Astrocyte of the spinal cord (primary cell): ENCODE measurements around the gene IFT43.

Experiments used
- DNase-seq: peaks from one replicate; pipeline ENCODE4 v3.0.0; 2011; ENCODE audit warnings: low read depth, low spot score
- H3K4me3 ChIP-seq: 2 replicates; pipeline ENCODE4 v1.5.1; 2011; ENCODE audit warnings: low read depth, mild to moderate bottlenecking, low read length, moderate library complexity
- in situ Hi-C: cut with HindIII; loops from 2 replicates; pipeline ENCODE4 v1.10.0; 2017; ENCODE audit warnings: low sequenced_read_pairs
- TF ChIP-seq, protein P1 (sequence below): IDR thresholded peaks from 2 replicates; pipeline ENCODE4 v1.5.1; 2012; ENCODE audit warnings: low read depth, mild to moderate bottlenecking, low read length, inconsistent platforms

IFT43 gene

GRCh38 chr14:75993567-75994041, 8.0 kb downstream of the IFT43 start:
- no peak for DNase-seq
- TF ChIP-seq, protein P1, sequence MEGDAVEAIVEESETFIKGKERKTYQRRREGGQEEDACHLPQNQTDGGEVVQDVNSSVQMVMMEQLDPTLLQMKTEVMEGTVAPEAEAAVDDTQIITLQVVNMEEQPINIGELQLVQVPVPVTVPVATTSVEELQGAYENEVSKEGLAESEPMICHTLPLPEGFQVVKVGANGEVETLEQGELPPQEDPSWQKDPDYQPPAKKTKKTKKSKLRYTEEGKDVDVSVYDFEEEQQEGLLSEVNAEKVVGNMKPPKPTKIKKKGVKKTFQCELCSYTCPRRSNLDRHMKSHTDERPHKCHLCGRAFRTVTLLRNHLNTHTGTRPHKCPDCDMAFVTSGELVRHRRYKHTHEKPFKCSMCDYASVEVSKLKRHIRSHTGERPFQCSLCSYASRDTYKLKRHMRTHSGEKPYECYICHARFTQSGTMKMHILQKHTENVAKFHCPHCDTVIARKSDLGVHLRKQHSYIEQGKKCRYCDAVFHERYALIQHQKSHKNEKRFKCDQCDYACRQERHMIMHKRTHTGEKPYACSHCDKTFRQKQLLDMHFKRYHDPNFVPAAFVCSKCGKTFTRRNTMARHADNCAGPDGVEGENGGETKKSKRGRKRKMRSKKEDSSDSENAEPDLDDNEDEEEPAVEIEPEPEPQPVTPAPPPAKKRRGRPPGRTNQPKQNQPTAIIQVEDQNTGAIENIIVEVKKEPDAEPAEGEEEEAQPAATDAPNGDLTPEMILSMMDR, result no peak
- H3K4me3 ChIP-seq, result no peak overlapping the region
- in situ Hi-C loops, result no loop called here

DNA sequence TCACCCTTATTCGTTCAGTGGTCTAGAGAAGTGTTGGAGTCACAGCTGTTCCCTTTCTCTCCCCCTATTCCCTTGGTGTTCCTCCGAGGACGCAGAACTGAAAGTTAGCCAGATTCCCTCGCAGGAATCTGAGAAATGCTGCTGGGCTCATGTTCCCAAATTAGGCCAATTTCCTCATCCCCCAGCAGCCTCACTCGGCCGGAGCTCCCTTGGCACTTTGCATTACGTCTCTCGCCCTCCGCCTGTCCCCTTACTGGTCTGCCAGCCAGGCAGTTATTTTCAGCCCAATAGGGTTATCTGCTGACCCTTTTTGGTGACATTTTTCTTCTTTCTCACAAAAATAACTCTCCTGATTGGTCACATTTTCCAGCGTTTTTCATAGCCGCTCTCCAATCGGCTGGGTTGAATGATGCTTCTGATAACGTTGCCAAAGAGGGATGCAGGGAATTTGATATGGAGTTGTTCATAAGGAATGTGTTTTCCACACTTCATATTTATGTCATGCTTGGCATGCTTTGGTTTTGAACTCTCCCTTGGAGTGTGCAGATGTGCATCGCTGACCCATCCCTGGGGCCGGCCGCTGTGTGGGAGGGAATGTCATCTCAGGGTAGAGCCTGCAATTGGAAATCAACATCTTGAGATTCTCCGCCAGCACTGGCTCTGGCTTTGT, 9.9 kb downstream of the IFT43 start:
- no peak overlapping the region for H3K4me3 ChIP-seq
- in situ Hi-C loops, result no loop called here
- no peak for DNase-seq
- TF ChIP-seq, protein P1, result no peak

GRCh38 chr14:75996488-75996887, 10.9 kb downstream of the IFT43 start:
- in situ Hi-C loops, result no loop called here
- TF ChIP-seq, protein P1, result no peak
- DNase-seq, result no peak

GRCh38 chr14:75999511-76000190, 14.1 kb downstream of the IFT43 start:
- TF ChIP-seq, protein P1, result no peak
- in situ Hi-C loops, result no loop called here
- H3K4me3 ChIP-seq, result no peak overlapping the region
- no peak for DNase-seq

More at GRCh38 chr14:75996488-75996887, 10.9 kb downstream of the IFT43 start:
- no peak overlapping the region for H3K4me3 ChIP-seq

DNA sequence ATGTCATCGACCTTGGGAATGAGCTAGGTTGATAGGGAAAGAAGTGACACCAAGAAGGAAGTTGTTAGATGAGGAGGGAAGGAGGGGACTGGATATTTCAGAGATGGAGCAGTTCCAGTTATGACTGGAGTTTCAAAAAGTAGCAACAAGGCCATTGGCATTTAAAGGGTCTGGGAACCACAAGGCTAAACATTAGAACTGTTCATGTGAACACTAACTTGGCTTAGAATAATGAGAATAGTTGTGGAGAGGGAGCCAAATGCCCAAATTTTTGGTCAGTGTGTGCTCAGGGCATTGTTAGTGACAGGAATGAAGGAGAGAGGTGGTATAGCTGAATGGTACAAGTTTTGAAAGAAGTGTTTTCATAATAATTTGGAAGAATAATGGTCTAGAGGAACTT, 16.8 kb downstream of the IFT43 start:
- no peak for DNase-seq
- no peak overlapping the region for H3K4me3 ChIP-seq
- in situ Hi-C loops, result no loop called here

DNA sequence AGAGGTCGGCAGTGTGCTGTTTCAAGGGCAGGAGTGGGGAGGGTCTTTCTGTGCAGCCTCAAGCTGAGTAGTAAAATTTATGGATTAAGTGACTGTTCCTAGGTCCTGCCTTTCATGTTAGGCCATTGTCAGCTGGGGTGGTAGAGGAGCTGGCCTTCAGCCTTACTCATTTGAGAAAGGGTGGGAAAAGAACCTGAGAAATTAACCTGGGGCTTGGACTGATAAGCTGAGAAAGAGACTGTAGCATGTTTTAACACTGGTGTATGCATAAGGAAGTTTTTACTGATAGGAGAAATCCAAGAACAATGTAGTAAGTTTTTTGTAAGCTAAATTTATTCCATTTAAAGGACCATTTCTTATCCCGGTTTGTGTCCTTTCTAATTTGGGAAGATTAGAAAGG, 20.7 kb downstream of the IFT43 start:
- TF ChIP-seq, protein P1, result no peak
- in situ Hi-C loops, result no loop called here
- DNase-seq, result no peak
- H3K4me3 ChIP-seq, result no peak overlapping the region

More for the DNA sequence above, 16.8 kb downstream of the IFT43 start:
- TF ChIP-seq, protein P1, result no peak
